ENCODE measurements around the gene CELA3A.

CELA3A gene

DNA sequence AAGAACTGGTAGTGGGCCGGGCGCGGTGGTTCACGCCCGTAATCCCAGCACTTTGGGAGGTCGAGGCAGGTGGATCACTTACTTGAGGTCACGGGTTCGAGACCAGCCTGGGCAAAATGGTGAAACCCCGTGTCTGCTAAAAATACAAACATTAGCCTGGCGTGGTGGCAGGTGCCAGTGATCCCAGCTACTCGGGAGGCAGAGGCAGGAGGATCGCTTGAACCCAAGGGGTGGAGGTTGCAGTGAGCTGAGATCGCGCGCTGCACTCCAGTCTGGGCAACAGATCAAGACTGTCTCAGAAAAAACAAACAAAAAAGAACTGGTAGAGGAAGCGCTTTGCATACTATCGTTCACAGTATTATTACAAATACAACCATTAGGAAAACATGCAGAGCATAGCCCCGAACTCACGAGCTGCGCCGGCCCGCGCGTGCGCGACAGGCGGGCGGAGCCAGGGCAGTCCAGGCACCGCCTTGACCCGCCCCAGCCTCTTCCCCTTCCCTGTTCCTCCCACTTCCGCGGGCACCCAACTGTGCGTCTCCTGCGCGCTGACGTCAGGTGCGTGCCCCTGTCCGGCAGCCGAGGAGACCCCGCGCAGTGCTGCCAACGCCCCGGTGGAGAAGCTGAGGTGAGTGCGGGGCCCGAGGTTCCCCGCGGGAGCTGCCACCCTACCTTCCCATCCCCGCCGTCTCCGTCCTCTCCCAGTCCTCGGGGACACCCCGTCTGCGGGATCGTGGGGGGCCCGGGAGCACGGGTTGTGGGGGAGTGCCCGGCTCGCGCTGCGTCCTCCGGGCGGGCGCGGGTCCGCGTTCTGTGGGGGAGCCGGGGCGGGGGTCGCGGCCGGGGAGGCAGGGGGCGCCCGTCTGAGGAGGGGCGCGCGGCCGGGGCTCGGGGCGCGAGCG is 50.9 kb downstream of the CELA3A start, which contains the start of gene CDC42:
TSS of gene CDC42 (plus strand) at position 595 of the 902 bp plus-strand sequence. CDS start 25,770 bp downstream, outside the sequence.
- DNase-seq: peak; percentile 77 to 84

DNA sequence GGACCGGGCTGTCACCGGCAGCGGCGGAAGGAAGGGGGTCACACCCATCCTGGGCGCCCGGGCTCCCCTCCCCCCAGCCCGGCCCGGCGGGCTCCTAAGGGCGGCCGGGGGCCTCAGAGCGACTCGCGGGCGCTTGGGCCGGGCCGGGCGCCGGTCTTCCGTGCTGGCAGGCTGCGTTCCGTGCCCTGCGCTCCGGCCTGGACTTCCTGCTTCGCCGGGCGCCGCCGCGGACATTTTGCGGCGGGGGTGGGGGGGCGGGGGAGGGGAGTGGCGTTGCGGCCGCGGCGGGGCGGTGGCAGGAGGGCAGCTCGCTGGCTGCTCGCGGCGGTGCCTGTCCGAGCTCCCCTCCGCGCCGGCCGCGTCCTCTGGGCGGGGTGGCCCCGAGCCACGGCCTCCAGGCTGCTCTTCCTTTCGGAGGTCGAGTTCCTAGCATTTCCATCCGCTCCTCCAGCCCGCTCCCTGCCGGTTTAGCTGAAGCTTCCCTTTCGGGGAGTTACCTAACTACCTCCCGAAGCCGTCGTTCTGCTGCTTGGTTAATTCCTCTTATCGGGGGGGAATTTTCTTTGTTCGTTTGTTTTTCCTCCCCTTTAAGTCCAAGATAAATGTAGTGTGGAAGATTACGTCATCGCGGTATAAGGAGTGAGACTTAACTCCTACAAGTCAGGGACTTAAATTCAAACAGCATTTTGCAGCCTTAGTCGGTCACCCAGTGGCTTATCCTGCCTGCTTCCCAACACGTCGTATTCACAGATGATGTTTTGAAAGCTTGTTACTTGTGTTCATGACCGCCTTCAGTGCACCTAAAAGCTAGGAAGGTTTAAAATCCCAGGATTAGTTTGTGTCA is 51.8 kb downstream of the CELA3A start:
- DNase-seq: no peak

DNA sequence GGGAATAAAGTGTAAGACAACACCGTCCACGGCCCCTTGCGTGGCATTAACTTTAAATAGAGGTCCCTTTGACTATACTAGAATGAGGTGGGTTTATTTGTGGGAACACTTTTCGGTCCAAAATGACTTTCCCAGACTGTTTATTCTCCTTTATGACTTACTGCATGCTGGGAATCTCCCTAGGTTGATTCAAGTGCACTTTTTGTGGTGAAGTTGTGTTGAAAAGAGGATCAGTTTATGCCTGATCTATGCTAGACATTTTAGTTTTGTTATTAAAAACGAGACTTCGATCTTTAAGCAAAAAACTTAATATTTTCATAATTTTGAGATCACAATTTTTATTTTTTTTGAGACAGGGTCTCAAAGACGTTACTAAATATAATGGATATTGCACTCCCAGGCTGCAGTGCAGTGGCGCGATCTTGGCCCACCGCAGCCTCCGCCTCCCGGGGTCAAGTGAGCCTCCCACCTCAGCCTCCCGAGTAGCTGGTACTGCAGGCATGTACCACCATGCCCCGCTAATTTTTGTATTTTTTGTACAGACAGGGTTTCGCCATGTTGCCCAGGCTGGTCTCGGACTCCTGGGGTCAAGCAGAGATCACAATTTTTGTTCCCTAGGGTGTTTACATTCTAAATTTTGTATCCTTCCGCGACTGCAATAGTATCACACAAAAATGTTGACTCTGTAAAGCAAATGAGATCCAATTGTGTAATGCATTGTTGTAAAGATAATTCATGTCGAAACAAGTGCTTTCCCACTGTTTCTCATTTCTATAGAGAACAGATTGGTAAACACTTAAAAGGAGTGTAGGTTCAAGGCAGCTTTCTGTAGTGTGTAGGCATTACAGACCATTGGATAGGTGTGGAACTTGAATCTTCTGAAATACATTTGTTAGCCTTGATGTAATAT is 52.7 kb downstream of the CELA3A start:
- no peak for DNase-seq

DNA sequence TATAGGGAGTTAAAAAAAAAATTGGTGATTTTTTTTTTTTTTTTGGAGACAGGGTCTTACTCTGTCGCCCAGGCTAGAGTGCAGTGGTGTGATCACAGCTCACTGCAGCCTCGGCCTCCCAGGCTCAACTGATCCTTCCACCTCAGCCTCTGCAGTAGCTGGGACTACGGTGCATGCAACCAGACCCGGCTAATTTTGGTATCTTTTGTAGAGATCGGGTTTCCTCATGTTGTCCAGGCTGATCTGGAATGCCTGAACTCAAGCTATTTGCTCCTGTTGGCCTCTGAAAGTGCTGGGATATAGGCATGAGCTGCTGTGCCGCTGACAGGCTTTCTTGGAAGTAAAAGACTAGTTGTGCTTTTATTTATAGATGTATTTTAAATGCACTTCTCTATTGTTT is 54.0 kb downstream of the CELA3A start:
- no peak for DNase-seq

DNA sequence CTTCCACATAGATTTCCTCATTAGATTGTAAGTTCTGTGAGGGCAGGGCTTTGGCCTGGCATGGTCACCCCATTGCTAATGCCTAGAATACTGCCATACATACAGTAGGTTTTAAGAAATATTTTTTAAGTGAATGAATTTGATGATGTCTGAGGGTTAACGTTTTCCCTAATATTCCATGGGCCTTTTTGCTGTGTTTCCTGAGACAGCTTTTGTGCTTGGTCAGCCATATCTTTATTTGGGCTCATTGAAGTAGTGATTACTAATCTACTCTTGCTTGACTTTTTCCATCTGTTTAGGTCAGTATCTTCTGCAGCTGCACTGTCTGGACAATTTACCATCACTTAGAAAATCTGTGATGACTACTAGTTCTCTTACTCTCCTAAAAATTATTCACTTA is 54.6 kb downstream of the CELA3A start:
- no peak for DNase-seq

DNA sequence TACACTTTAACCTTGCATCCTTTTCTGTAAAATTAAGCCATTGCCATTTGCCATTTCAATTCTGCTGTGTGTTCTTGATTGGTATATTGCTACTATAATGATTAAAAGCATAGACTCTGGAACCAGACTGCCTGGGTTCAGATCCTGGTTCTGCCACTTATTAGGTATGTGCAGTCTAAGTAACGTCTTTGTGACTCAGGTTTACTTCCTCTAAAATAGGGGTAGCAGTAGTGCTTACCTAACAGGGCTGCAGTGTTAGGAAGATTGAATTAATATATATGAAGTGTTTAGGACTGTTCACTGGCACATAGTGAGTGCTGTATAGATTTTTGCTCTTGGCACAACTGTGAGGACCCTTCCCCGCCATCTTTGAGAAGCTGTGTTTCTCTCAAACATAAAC is 55.5 kb downstream of the CELA3A start:
- DNase-seq: no peak

DNA sequence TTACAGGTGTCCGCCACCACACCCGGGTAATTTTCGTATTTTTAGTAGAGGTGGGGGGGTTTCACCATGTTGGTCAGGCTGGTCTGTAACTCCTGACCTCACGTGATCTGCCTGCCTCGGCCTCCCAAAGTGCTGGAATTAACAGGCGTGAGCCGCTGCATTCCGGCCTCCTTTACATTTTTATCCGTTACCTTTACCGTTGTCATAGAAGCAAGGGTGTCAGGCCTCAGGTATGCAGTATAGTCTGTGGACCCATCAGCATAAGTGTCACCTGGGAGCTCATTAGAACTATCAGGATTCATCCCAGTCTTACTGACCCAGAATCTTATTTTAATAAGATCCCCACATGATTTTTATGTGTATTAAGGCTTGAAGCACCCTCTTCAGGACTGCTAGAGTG is 56.4 kb downstream of the CELA3A start:
- no peak for DNase-seq
